Measurements from ENCODE around the gene RPTOR. TPM values are rescaled to one million over a fixed set of nuclear protein-coding genes. Genes with fewer than 3 reads are reported as not detected.

The RPTOR gene
- total RNA-seq, 1 donor from 2014 or later, result 32.0 TPM

DNA sequence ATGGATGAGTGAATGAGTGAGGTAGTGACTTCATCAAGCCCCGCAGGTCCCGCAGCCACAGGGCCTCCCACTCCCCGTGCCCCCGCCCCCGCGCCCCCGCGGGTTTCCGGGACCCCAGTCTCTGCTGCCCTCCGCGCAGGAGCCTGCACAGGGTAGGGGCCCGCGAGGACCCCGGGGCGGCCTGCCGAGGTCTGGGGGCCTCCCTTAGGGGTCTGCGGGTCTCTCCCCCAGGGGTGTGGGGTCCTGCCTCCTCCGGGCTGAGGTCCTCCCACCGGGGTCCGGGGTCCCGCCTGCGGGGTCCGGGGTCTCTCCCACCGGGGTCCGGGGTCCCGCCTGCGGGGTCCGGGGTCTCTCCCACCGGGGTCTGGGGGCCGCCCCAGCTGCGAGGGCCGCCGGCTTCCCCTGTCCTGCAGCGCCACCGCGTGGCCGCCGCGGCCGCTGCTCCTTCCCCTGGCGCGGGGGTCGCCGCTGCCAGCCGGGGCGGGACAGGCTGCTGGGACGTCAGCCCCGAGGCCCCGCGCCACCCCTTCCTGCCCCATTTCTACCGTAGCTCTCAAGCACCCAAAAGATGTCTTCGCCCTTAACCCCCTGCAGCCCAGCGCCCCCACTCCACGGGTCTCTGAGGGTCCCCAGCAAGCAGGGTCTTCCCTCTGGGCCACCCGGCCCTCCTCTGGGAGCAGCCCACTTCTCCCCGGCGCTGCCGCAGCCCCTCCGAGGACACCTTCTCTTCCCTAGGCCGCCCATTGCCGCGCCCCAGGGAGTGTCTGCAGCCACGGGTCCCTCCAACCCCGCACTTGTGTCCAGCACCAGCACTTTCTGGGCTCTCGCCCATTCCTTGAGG, 436.6 kb downstream of the RPTOR start:
- Histone ChIP-seq H3K9ac (ENCODE audit: low read length) (no peak overlapping the region), H2AFZ (ENCODE audit: low read depth, low read length) (no peak overlapping the region), H3K4me1 (ENCODE audit: insufficient read depth, low read length) (peaks cover 28% of the 10 kb centered on the region), H3K27me3 (ENCODE audit: insufficient read depth, low read length) (no peaks in the 10 kb centered on the region), H3K36me3 (ENCODE audit: insufficient read depth, low read length) (no peaks in the 10 kb centered on the region), H4K20me1 (ENCODE audit: insufficient read depth, low read length) (no peaks in the 10 kb centered on the region), H3K4me2 (ENCODE audit: low read length) (peak overlapping the region; percentile 63), H3K4me3 (ENCODE audit: insufficient read depth, low read depth, low read length) (peak overlapping the region; percentile 5), H3K79me2 (ENCODE audit: insufficient read depth, low read length) (no peaks in the 10 kb centered on the region), H3K9me3 (ENCODE audit: insufficient read depth, low read depth, low read length) (peaks cover 3% of the 10 kb centered on the region), H3K27ac (ENCODE audit: low read depth, low read length) (no peak overlapping the region)
- DNase-seq (ENCODE audit: low read depth) (no peak), FAIRE-seq (no peak)
- no peaks in the 10 kb centered on the region for H3K9me3 Mint-ChIP-seq (ENCODE audit: unreplicated experiment)
- H3K27ac Mint-ChIP-seq (ENCODE audit: unreplicated experiment), result no peak overlapping the region
- peak; percentile 28 for TF ChIP-seq CTCF (IDR thresholded peaks at IDR 0.05; ENCODE audit: insufficient read depth, low read depth, low read length)
- no peak for TF ChIP-seq EZH2 (IDR thresholded peaks at IDR 0.05; ENCODE audit: insufficient read depth, low read length)
- no peaks in the 10 kb centered on the region for H3K36me3 Mint-ChIP-seq (ENCODE audit: low read depth, unreplicated experiment)
- peak overlapping the region; percentile 75 for H3K4me3 Mint-ChIP-seq (ENCODE audit: unreplicated experiment)
- peaks cover 10% of the 10 kb centered on the region for H3K4me1 Mint-ChIP-seq (ENCODE audit: low read depth, unreplicated experiment)
- peaks cover 5% of the 10 kb centered on the region for H3K27me3 Mint-ChIP-seq (ENCODE audit: low read depth, unreplicated experiment)

DNA sequence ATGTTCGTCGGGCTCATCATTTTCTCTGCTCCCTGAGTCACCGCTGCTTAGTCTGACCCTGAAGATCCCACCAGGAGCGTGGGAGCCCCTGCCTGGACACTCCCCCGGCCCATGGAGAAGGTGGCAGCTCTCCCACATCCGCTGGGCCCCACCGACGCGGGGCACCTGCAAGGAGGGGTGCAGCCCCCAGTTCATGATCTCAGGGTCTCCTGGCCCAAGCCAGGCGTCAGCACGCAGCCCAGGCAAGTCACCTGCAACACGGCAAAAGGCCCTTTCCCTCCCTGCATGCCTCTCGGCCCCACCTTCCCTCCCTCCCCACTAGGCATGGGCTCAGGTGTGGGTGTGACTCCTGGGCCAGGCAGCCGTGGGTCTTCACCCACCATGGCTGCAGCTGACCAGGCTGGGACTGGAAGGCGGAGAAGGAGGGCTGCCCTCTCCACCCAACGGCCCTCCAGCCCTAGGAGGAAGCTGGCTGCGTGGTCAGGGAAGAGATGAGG, 437.3 kb downstream of the RPTOR start:
- no peaks in the 10 kb centered on the region for H3K27me3 ChIP-seq (ENCODE audit: insufficient read depth, low read length)
- no peaks in the 10 kb centered on the region for H4K20me1 ChIP-seq (ENCODE audit: insufficient read depth, low read length)
- Mint-ChIP-seq H3K36me3 (ENCODE audit: low read depth, unreplicated experiment) (no peaks in the 10 kb centered on the region), H3K9me3 (ENCODE audit: unreplicated experiment) (no peaks in the 10 kb centered on the region), H3K27ac (ENCODE audit: unreplicated experiment) (no peak overlapping the region), H3K4me3 (ENCODE audit: unreplicated experiment) (no peak overlapping the region), H3K27me3 (ENCODE audit: low read depth, unreplicated experiment) (peaks cover 5% of the 10 kb centered on the region), H3K4me1 (ENCODE audit: low read depth, unreplicated experiment) (peaks cover 10% of the 10 kb centered on the region)
- no peaks in the 10 kb centered on the region for H3K36me3 ChIP-seq (ENCODE audit: insufficient read depth, low read length)
- H3K79me2 ChIP-seq (ENCODE audit: insufficient read depth, low read length), result no peaks in the 10 kb centered on the region
- TF ChIP-seq CTCF (IDR thresholded peaks at IDR 0.05; ENCODE audit: insufficient read depth, low read depth, low read length), result no peak
- TF ChIP-seq EZH2 (IDR thresholded peaks at IDR 0.05; ENCODE audit: insufficient read depth, low read length), result no peak
- no peak overlapping the region for H3K27ac ChIP-seq (ENCODE audit: low read depth, low read length)
- H2AFZ ChIP-seq (ENCODE audit: low read depth, low read length), result no peak overlapping the region
- peak overlapping the region; percentile 5 for H3K4me3 ChIP-seq (ENCODE audit: insufficient read depth, low read depth, low read length)
- H3K9me3 ChIP-seq (ENCODE audit: insufficient read depth, low read depth, low read length), result peaks cover 3% of the 10 kb centered on the region
- DNase-seq (ENCODE audit: low read depth) (no peak), FAIRE-seq (no peak)
- no peak overlapping the region for H3K4me2 ChIP-seq (ENCODE audit: low read length)
- no peak overlapping the region for H3K9ac ChIP-seq (ENCODE audit: low read length)
- H3K4me1 ChIP-seq (ENCODE audit: insufficient read depth, low read length), result peaks cover 28% of the 10 kb centered on the region
